ENCODE results near the gene VPS50.

- no peak for TF ChIP-seq CTCF (IDR thresholded peaks at IDR 0.05)
- no peak for TF ChIP-seq EZH2 (IDR thresholded peaks at IDR 0.05; ENCODE audit: borderline replicate concordance, insufficient read depth, low read depth, low read length, poor library complexity, severe bottlenecking)
These were observed 100.0 kb downstream of the VPS50 start for GRCh38 chr7:93332172-93332571.
